Heart right ventricle (tissue), 16 donors: ENCODE measurements around the gene TTC9B. TPM values are rescaled to one million over a fixed set of nuclear protein-coding genes. Genes with fewer than 3 reads are reported as not detected.

Source experiments
- ATAC-seq, 8 donors: fragments of 200-7000 bp; cut with Tn5 transposase; one replicate each; pipeline ENCODE4 v1.9.1; 2020; ENCODE audit warnings: mild to moderate bottlenecking in 8 of 8, moderate library complexity in 8 of 8, moderate number of reproducible peaks in 1 of 8
- DNase-seq, 2 donors: peaks; one replicate each; pipeline ENCODE4 v3.0.0-alpha.2; 2020
- H3K27ac ChIP-seq, 10 donors: fragments of 200-600 bp; sonication (generic) in 2 of 10; one replicate each; pipeline versions ENCODE4 v1.5.0 to v1.8.0; 2020 to 2022; ENCODE audit warnings: mild to moderate bottlenecking in 3 of 10
- H3K27me3 ChIP-seq, 7 donors: fragments of 200-600 bp; one replicate each; pipeline ENCODE4 v1.8.0; 2021 to 2022; ENCODE audit warnings: mild to moderate bottlenecking in 2 of 7
- H3K36me3 ChIP-seq, 9 donors: fragments of 200-600 bp; sonication (generic) in 1 of 9; one replicate each; pipeline versions ENCODE4 v1.5.0 to v1.8.0; 2020 to 2022; ENCODE audit warnings: mild to moderate bottlenecking in 2 of 9
- H3K4me1 ChIP-seq, 9 donors: fragments of 200-600 bp; sonication (generic) in 1 of 9; one replicate each; pipeline versions ENCODE4 v1.5.0 to v1.8.0; 2020 to 2022; ENCODE audit warnings: mild to moderate bottlenecking in 4 of 9
- H3K4me3 ChIP-seq, 10 donors: fragments of 200-600 bp; sonication (generic) in 2 of 10; one replicate each; pipeline versions ENCODE4 v1.5.0 to v1.8.0; 2020 to 2022; ENCODE audit warnings: mild to moderate bottlenecking in 7 of 10, moderate library complexity in 2 of 10
- H3K9me3 ChIP-seq, 11 donors: fragments of 200-600 bp in 10 of 11; sonication (generic) in 2 of 11; one replicate each; pipeline versions ENCODE4 v1.5.0 to v1.8.0; 2013 to 2022; ENCODE audit warnings: mild to moderate bottlenecking in 2 of 11, control low read depth in 1 of 11, moderate library complexity in 1 of 11
- CTCF ChIP-seq, 9 donors: fragments of 200-600 bp; sonication (generic) in 2 of 9; IDR thresholded peaks; one replicate each; pipeline versions ENCODE4 v1.5.0 to v1.8.0; 2021 to 2022; ENCODE audit warnings: antibody characterized with exemption in 9 of 9, mild to moderate bottlenecking in 5 of 9, moderate library complexity in 1 of 9
- WGBS, 2 donors: extraction: QIAGEN DNeasy Blood & Tissue Kit; methylation state at CpG; one replicate each; pipeline ENCODE4 v1.1.7; 2013; ENCODE audit warnings: inconsistent platforms in 1 of 2; 5-methylcytosine and 5-hydroxymethylcytosine counted together
- intact Hi-C, 10 donors: fragments of 100-400 bp; cut with DNase I; formaldehyde crosslinking; loops; one replicate each; pipeline versions ENCODE4 v1.11.1 to v1.14.2; 2022
- polyA plus RNA-seq, 2 donors: library from polyadenylated mRNA; stranded (reverse); fragments of 200-250 nt; gene quantifications; one replicate each; pipeline ENCODE4 v1.2.3, GENCODE V29; 2013
- total RNA-seq, 10 donors: library from RNA; stranded (reverse); fragmentation: NEBNext Ultra II Directional in 3 of 10; extraction: Animal tissue kit (Norgen Biotek cat#: 25700) in 3 of 10; gene quantifications; one replicate each; pipeline versions ENCODE4 v1.2.1 to v1.2.4, GENCODE V29; 2021 to 2023
- donor health status: Arrhythmogenic right ventricular cardiomyopathy.
- donor health status: ischemic (EF 13 %, LVEDD 7.1; RV severe dilation, severe dysfunction).
- donor health status: healthy with polysubstance abuse.
- donor health status: DM: no; HTN: yes; CAD: no.
- donor health status: DM: no; HTN: no; CAD: no.
- donor health status: ischemic (EF 25% LVEDD 6.9; RV normal size, moderate dysfunction).
- donor health status: ischemic (EF 25% LVEDD 5.7; RV mildly dilated, moderate dysfunction).
- donor health status: healthy.
- donor health status: DM: yes; HTN: yes; CAD: no.
- donor health status: Ischemic cardiomyopathy.
- donor health status: ischemic (EF 35%, LVEDD 5.7; RV mildly dilated, moderate dysfunction).
- donor health status: nonischemic (EF 11% LVEDD 7.7; RV severe dilation, severe dysfunction).
- donor health status: DM: yes; HTN: yes; CAD: no.
- donor health status: PGD.
- donor health status: ischemic (EF 29% LVEDD 5.4; RV normal size, mild dysfunction).
- donor health status: nonischemic (EF 23%, LVEDD 6.1; RV moderate dilation, normal function).

Gene TTC9B
- total and polyA plus RNA-seq, 12 donors: not detected

GRCh38 chr19:40205760-40206159 lies 12.4 kb downstream of the TTC9B start:
- no peak for TF ChIP-seq CTCF (IDR thresholded peaks at IDR 0.05)
- WGBS, 2 donors: 97 to 98% methylated on average over 21 of the region's 21 CpGs
- no peak overlapping the region for H3K4me3 ChIP-seq
- intact Hi-C loops: no loop called here
- ATAC-seq (no peak), DNase-seq (no peak)
- peaks cover 0 to 86% (median 28%) of the 10 kb centered on the region in 9 donors for H3K36me3 ChIP-seq
- no peaks in the 10 kb centered on the region for H3K4me1 ChIP-seq
- no peak overlapping the region for H3K27ac ChIP-seq
- H3K27me3 ChIP-seq: no peaks in the 10 kb centered on the region
- H3K9me3 ChIP-seq: peaks cover 0 to 9% (median 0%) of the 10 kb centered on the region in 11 donors

DNA sequence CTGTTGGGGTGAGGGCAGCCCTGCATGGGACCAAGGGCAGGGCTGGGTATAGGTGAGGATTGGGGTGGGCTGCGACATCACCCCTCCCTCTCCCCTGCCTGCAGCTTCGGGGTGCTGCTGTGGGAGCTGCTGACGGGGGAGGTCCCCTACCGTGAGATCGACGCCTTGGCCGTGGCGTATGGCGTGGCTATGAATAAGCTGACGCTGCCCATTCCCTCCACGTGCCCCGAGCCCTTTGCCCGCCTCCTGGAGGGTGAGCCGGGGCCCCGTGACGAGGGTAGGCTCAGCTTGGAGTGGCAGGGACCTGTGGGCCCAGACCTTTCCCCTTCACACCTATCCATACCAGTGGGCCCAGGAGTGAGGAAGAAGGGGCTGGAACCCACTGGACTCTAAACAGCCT lies 13.8 kb downstream of the TTC9B start:
- peaks cover 0 to 9% (median 0%) of the 10 kb centered on the region in 11 donors for H3K9me3 ChIP-seq
- no peak overlapping the region for H3K27ac ChIP-seq
- no peak overlapping the region for H3K4me3 ChIP-seq
- H3K4me1 ChIP-seq: no peaks in the 10 kb centered on the region
- H3K36me3 ChIP-seq: peaks cover 0 to 78% (median 20%) of the 10 kb centered on the region in 9 donors
- no peaks in the 10 kb centered on the region for H3K27me3 ChIP-seq
- TF ChIP-seq CTCF (IDR thresholded peaks at IDR 0.05): no peak
- DNase-seq (no peak), ATAC-seq (peak in 1 of 8 donors; percentile 13)
- intact Hi-C loops: no loop called here
- 96 to 98% methylated on average over 16 of the region's 16 CpGs for WGBS, 2 donors

GRCh38 chr19:40200341-40201099 lies 17.7 kb downstream of the TTC9B start:
- intact Hi-C loops: no loop called here
- Histone ChIP-seq H3K27ac (no peak overlapping the region), H3K36me3 (peaks cover 0 to 67% (median 14%) of the 10 kb centered on the region in 9 donors), H3K9me3 (peaks cover 0 to 7% (median 0%) of the 10 kb centered on the region in 11 donors), H3K4me3 (no peak overlapping the region), H3K27me3 (no peaks in the 10 kb centered on the region), H3K4me1 (no peaks in the 10 kb centered on the region)
- ATAC-seq: no peak
- DNase-seq: no peak
- 83 to 85% methylated on average over 9 of the region's 9 CpGs for WGBS, 2 donors
- TF ChIP-seq CTCF (IDR thresholded peaks at IDR 0.05): no peak

DNA sequence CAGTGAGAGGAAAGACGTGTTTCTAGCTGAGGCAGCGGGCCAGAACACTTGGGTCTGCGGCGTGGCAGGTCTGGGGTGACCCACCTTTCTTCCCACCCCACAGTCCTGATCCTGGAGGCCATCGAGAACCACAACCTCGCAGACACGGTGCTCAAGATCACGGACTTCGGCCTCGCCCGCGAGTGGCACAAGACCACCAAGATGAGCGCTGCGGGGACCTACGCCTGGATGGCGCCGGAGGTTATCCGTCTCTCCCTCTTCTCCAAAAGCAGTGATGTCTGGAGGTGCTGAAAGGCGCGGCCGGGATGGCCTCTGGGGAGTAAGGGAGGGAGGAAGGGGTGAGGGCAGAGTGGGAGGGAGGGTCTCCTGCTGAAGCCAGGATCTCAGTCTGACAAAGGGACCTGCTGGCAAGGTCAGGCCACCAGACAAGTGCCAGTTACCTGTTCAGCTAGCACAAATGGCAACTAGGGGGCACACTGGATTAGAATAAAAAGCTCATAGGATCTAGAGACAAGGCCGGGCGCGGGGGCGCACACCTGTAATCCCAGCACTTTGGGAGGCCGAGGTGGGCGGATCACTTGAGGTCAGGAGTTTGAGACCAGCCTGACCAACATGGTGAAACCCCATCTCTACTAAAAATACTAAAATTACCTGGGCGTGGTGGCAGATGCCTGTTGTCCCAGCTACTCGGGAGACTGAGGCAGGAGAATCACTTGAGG lies 19.8 kb downstream of the TTC9B start:
- H3K4me1 ChIP-seq: no peaks in the 10 kb centered on the region
- H3K9me3 ChIP-seq: no peaks in the 10 kb centered on the region
- WGBS, 2 donors: 96% methylated on average over 29 of the region's 29 CpGs
- DNase-seq (no peak), ATAC-seq (no peak)
- no peak for TF ChIP-seq CTCF (IDR thresholded peaks at IDR 0.05)
- H3K27me3 ChIP-seq: no peaks in the 10 kb centered on the region
- H3K4me3 ChIP-seq: no peak overlapping the region
- no peak overlapping the region for H3K27ac ChIP-seq
- intact Hi-C loops: no loop called here
- peaks cover 0 to 46% (median 0%) of the 10 kb centered on the region in 9 donors for H3K36me3 ChIP-seq
